Urothelium cell line (cell line): Measurements from ENCODE around the gene CNPY1.

Source experiments
- DNase-seq: peaks from one replicate; pipeline ENCODE4 v3.0.0; 2011; ENCODE audit warnings: low spot score, mixed read lengths
- FAIRE-seq: peaks from 2 replicates; lab custom pipeline; 2011; peaks lifted over from hg19 to GRCh38; lab: Jason Lieb, UNC

Gene CNPY1

DNA sequence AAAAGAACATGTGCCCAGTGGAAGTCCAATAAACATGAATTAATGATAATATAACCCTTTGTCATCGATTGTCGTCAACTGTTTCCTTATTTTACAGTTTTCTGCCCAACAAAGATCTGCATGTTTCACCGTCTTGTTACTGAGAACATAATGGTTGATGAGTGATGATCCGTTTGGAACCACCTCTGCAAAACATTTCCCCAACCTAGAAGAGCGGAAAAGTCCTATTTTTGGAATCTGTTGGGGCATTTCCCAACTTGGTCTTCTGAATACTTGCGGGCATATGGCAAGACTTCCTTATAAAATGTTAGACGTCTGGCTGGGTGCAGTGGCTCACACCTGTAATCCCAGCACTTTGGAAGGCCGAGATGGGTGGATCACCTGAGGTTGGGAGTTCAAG lies 32.1 kb downstream of the CNPY1 start:
- DNase-seq = no peak
- FAIRE-seq = no peak

- FAIRE-seq = no peak
Measured at GRCh38 chr7:155513543-155514285, 32.6 kb downstream of the CNPY1 start.

DNA sequence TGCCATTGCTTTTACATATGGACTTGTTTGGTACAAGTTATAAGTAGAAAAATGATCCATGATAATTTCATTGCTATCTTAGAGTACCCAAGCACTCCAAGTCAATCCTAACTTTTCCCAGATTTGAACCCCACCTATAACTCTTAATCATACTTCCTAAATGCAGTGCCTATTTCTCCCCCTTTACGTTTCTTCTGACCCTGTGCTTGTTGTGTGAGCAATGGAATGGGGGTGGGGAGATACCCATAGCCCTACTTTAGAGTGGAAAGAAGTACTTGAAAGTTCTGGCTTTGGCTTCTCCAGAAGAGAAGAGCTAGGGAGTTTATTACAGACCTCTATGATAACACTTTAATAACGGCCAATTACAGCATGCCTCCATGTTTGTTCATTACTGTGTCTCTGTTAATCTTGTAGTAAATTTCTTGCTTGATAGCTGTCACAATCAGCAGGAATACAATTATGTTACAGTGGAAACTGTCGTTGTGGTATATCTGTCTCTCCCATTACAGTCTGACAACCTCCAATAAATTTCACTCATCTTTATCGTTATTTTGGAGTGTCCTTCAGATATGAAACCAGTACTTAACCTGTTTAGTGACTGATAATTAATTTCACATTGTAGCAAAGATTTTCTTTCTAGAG lies 34.0 kb downstream of the CNPY1 start:
- FAIRE-seq = no peak
- no peak for DNase-seq

More at GRCh38 chr7:155513543-155514285, 32.6 kb downstream of the CNPY1 start:
- DNase-seq = no peak

- FAIRE-seq (no peak), DNase-seq (no peak)
Measured at GRCh38 chr7:155511702-155511996, 34.7 kb downstream of the CNPY1 start.

GRCh38 chr7:155510975-155511701 lies 35.2 kb downstream of the CNPY1 start:
- DNase-seq = no peak
- no peak for FAIRE-seq

GRCh38 chr7:155509725-155510551 lies 36.4 kb downstream of the CNPY1 start:
- FAIRE-seq (no peak), DNase-seq (no peak)

GRCh38 chr7:155509359-155509724 lies 37.0 kb downstream of the CNPY1 start:
- no peak for DNase-seq
- FAIRE-seq = no peak

GRCh38 chr7:155508376-155509358 lies 37.7 kb downstream of the CNPY1 start:
- no peak for FAIRE-seq

DNA sequence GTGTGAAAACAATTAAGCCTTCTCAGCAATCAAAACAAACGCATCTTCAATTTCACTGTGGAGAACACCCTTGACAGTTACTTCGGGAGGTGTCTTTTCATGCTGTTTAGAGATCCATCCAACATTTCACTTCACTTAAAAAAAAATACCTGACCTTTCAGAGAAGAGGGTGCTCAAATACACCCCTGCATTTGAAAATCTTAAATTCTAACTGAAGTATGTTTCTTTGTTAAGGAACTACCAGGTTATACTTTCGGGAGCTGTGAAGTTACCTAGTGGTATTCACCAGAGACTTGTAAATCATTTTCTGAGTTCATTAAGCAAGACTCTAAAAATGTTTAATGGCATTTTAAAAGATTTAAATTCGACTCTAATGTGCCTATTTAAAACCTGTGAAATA lies 38.8 kb downstream of the CNPY1 start:
- FAIRE-seq (no peak), DNase-seq (no peak)

More at GRCh38 chr7:155508376-155509358, 37.7 kb downstream of the CNPY1 start:
- no peak for DNase-seq

GRCh38 chr7:155506854-155507337 lies 39.5 kb downstream of the CNPY1 start:
- no peak for FAIRE-seq
- DNase-seq = peak; percentile 17

DNA sequence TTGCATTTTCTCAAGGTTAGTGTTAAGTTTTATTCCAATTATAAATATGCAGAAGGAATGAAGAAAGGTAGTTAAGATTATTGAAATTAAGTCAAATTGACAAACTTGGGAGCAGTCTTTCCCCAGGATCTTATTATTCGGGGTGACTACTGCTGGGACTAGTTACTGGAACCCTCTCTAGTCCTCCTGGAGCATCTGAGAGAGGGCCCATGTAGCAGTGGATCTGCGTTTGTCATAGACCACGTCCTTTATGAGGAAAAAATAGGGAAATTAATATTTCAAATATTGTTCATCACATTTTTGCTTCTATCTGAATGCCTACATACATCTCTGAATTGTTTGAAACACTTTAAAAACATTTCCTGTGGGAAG lies 41.0 kb downstream of the CNPY1 start:
- DNase-seq (no peak), FAIRE-seq (no peak)

- DNase-seq = no peak
- FAIRE-seq = no peak
Measured at GRCh38 chr7:155497149-155497901, 49.0 kb downstream of the CNPY1 start.

- DNase-seq = no peak
Measured at GRCh38 chr7:155496267-155497005, 49.9 kb downstream of the CNPY1 start.

DNA sequence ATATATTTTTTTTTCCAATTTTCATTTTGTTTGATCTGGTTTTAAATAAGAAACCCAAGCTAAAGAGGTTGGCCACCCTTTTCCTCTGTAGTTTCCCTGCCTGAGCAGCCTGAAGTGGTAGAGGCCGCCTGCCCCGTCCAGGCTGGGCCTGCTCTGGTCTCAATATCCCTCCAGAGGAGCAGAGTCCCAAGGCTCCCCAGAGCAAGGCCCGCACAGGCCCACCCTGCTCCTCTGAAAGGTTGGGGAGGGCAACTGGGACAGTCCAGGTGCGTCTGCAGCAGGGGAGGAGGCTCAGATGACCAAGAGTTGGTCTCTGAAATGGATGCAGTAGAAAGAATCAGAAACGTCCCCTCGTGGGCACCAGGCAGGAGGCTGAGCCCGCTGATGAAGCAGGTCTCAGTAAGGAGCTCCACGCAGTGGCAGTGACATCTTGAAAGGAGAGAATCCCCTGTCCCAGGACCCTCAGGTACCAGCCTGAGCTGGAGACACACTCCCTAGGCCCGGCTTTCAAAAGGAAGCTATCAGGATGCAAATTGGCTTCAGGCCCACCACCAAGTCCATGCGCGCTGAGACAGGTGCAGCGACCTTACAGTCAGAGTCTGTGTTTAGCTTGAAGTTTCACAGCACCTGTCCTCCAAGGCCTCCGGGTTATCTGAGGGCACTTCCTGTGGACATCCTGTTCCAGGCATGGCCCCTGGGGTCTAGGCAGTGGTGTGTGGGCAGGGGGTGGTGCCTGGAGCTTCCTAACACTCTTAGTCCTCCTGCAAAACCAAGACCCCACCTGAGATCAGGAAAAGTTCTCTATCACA lies 50.7 kb downstream of the CNPY1 start:
- no peak for FAIRE-seq
- no peak for DNase-seq

More at GRCh38 chr7:155496267-155497005, 49.9 kb downstream of the CNPY1 start:
- FAIRE-seq = no peak

- FAIRE-seq (no peak), DNase-seq (no peak)
Measured at GRCh38 chr7:155494551-155494950, 51.8 kb downstream of the CNPY1 start.

DNA sequence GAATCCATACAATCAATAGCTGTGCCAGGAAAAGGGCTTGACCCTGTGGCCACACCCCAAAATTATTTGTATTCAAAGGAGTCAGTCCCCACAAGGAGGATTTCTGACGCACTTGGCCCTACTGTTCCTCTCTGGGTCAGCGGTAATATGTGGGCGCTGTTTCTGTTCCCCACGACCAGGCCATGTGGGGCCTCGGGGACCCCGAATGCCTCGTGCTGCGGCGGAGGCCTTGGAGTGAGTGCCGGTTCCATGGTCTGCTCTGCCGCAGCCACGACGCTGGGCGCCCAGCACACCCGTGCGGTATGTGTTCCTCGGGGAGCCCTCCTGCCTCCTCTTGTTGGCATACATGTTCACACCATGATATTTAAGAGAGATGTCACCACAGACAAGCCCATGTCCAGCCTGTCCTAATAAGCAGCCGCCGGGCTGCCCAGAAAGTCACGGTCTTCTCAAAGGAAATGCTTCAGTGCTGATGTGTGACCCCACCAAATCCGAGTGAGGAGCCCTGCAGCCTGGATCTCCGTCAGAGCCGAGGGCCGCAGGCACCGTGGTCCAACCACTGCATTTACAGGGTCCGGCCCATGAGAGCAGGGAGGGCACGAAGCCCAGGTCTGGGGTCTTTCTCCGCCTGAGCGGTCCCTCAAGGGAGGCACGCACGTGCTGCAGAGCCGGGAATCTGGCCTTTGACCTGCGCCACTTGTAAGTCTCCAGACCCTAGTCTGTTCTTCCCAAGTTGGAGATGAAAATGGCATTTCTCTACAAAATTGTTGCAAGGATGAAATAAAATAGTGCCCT lies 52.4 kb downstream of the CNPY1 start:
- DNase-seq (no peak), FAIRE-seq (no peak)

GRCh38 chr7:155491812-155492211 lies 54.5 kb downstream of the CNPY1 start:
- FAIRE-seq (no peak), DNase-seq (no peak)
